8988T (cell line): ENCODE results near the gene ABCB4.

ENCODE experiments used
- DNase-seq: peaks from one replicate; pipeline ENCODE4 v3.0.0; 2011

Gene ABCB4

GRCh38 chr7:87416682-87417587, 58.5 kb downstream of the ABCB4 start:
- DNase-seq, result no peak

- no peak for DNase-seq
Measured at GRCh38 chr7:87414794-87415188, 60.7 kb downstream of the ABCB4 start.

- no peak for DNase-seq
Measured at GRCh38 chr7:87413951-87414793, 61.3 kb downstream of the ABCB4 start.

- DNase-seq, result no peak
Measured at GRCh38 chr7:87413029-87413428, 62.5 kb downstream of the ABCB4 start.

GRCh38 chr7:87411186-87411585, 64.3 kb downstream of the ABCB4 start:
- no peak for DNase-seq

GRCh38 chr7:87404674-87405073, 70.8 kb downstream of the ABCB4 start:
- DNase-seq, result no peak

- no peak for DNase-seq
Measured at GRCh38 chr7:87398446-87398845, 77.0 kb downstream of the ABCB4 start.

GRCh38 chr7:87395442-87396020, 79.9 kb downstream of the ABCB4 start:
- DNase-seq, result no peak

GRCh38 chr7:87391020-87391701, 84.3 kb downstream of the ABCB4 start:
- DNase-seq, result no peak

- DNase-seq, result no peak
Measured at GRCh38 chr7:87380905-87381304, 94.6 kb downstream of the ABCB4 start.

GRCh38 chr7:87375662-87376435, 99.6 kb downstream of the ABCB4 start:
- DNase-seq, result no peak

GRCh38 chr7:87370660-87371180, 104.8 kb downstream of the ABCB4 start:
- no peak for DNase-seq

- no peak for DNase-seq
Measured at GRCh38 chr7:87369216-87369615, 106.3 kb downstream of the ABCB4 start.

GRCh38 chr7:87364246-87364645, 111.2 kb downstream of the ABCB4 start:
- no peak for DNase-seq

- no peak for DNase-seq
Measured at GRCh38 chr7:87363342-87363741, 112.1 kb downstream of the ABCB4 start.

GRCh38 chr7:87361320-87361719, 114.2 kb downstream of the ABCB4 start:
- no peak for DNase-seq

GRCh38 chr7:87359366-87359765, 116.1 kb downstream of the ABCB4 start:
- no peak for DNase-seq

GRCh38 chr7:87356448-87356847, 119.0 kb downstream of the ABCB4 start:
- no peak for DNase-seq

- DNase-seq, result no peak
Measured at GRCh38 chr7:87354749-87355148, 120.7 kb downstream of the ABCB4 start.
